Measurements from ENCODE around the gene WDTC1. TPM values are rescaled to one million over a fixed set of nuclear protein-coding genes. Genes with fewer than 3 reads are reported as not detected.
"Not testable (repeated sequence)": the region's sequence is repeated elsewhere in the genome, so short reads cannot be mapped to it uniquely, and the experiment has no call there.

WDTC1 gene
- total RNA-seq, 1 experiment from 2014 or later: 9.0 TPM

DNA sequence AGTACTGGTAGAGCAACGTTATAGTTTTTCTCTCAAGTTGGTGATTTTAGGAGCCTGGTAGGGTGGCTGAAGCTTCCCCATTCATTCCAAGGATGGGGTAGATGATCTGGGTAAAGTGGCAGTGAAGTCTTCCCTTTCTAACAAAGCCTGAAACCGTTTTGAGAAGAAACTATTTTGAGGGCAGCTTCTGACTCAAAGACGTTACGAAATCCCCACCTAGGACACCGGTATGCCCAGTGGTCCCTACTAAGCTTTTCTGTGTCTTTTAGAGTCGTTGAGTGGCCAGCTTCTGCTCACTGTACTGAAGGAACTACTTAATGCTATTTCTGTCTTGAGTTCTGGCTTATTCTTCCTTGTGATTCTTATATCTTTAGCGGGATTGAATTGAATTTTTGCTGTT is 1.4 kb downstream of the WDTC1 start:
- DNase-seq (ENCODE audit: low read depth, low spot score): no peak
- in situ Hi-C loops (cut with HindIII; ENCODE audit: low pct_unique_long_range_greater_than_20kb, low sequenced_read_pairs): no loop called here

DNA sequence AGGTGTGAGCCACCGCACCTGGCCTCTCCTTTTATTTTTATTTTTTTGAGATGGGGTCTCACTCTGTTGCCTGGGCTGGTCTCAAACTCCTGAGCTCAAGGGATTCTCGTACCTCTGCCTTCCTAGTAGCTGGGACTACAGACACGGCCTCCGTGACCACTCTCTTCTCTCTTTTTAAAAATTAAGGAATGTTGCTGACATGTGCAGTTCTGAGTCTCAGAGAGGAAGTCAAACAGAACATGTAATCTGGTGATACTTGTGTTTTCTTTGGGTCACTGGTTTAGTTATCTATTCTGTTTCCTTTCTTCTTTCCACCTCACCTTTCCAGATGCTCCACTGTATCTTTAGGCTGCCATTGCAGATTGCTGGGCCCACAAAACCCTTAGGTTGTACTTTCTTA is 2.7 kb downstream of the WDTC1 start:
- no peak for DNase-seq (ENCODE audit: low read depth, low spot score)
- in situ Hi-C loops (cut with HindIII; ENCODE audit: low pct_unique_long_range_greater_than_20kb, low sequenced_read_pairs): no loop called here

DNA sequence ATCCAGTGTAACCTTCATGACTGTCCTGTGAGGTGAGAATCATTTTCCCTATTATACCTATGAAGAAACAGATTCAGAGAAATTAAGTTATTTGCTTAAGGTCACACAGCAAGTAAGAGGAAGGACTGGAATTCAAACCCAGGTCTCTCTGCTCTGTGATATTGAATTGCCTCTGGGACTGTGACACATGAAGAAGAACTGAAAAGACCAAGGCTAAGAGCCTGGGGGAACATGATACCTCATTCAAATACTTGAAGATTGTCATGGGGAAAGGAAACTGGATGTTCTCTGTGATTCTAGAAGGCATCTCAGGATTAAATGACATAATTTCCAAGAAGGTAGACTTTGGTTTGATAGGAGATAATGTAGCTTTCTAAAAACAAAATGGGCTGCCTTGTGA is 3.6 kb downstream of the WDTC1 start:
- in situ Hi-C loops (cut with HindIII; ENCODE audit: low pct_unique_long_range_greater_than_20kb, low sequenced_read_pairs): no loop called here
- DNase-seq (ENCODE audit: low read depth, low spot score): no peak

DNA sequence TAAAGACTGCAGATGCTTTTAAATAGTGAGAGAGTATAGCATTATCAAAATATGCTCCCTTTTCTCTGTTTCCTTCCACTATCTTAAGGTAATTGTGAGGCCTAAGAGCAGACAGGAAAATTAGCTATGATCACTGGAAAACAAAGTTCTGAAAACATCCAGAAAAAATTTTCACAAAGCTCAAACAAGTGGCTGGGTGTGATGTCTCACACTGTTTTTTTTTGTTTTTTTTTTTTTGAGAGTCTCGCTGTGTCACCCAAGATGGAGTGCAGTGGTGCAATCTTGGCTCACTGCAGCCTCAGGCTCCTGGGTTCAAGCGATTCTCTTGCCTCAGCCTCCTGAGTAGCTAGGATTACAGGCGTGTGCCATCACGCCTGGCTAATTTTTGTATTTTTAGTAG is 7.2 kb downstream of the WDTC1 start:
- in situ Hi-C loops (cut with HindIII; ENCODE audit: low pct_unique_long_range_greater_than_20kb, low sequenced_read_pairs): no loop called here
- DNase-seq (ENCODE audit: low read depth, low spot score): no peak

DNA sequence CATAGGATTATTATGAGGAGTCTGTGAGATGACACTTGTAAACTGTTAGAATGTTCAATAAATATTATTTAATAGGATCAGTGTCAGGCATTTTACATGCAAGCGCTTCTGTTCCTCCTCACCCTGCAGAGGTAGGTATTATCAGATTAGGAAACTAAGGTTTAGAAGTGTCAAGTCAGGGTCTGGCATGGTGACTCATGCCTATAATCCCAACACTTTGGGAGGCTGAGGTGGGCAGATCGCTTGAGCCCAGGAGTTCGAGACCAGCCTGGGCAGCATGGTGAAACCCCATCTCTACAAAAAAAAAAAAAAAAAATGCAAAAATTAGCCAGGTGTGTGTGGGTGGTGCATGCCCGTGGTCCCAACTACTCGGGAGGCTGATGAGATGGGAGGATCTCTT is 9.2 kb downstream of the WDTC1 start:
- in situ Hi-C loops (cut with HindIII; ENCODE audit: low pct_unique_long_range_greater_than_20kb, low sequenced_read_pairs); DNase-seq (ENCODE audit: low read depth, low spot score): not testable (repeated sequence)

GRCh38 chr1:27246194-27246593 is 11.8 kb downstream of the WDTC1 start:
- in situ Hi-C loops (cut with HindIII; ENCODE audit: low pct_unique_long_range_greater_than_20kb, low sequenced_read_pairs): no loop called here

GRCh38 chr1:27253596-27253995 is 19.2 kb downstream of the WDTC1 start:
- no peak for DNase-seq (ENCODE audit: low read depth, low spot score)

More at GRCh38 chr1:27246194-27246593, 11.8 kb downstream of the WDTC1 start:
- no peak for DNase-seq (ENCODE audit: low read depth, low spot score)

GRCh38 chr1:27255136-27255535 is 20.7 kb downstream of the WDTC1 start:
- in situ Hi-C loops (cut with HindIII; ENCODE audit: low pct_unique_long_range_greater_than_20kb, low sequenced_read_pairs): no loop called here
- DNase-seq (ENCODE audit: low read depth, low spot score): no peak

More at GRCh38 chr1:27253596-27253995, 19.2 kb downstream of the WDTC1 start:
- in situ Hi-C loops (cut with HindIII; ENCODE audit: low pct_unique_long_range_greater_than_20kb, low sequenced_read_pairs): no loop called here

GRCh38 chr1:27257155-27257554 is 22.7 kb downstream of the WDTC1 start:
- no peak for DNase-seq (ENCODE audit: low read depth, low spot score)
- in situ Hi-C loops (cut with HindIII; ENCODE audit: low pct_unique_long_range_greater_than_20kb, low sequenced_read_pairs): no loop called here

GRCh38 chr1:27258598-27258997 is 24.2 kb downstream of the WDTC1 start:
- no peak for DNase-seq (ENCODE audit: low read depth, low spot score)
- in situ Hi-C loops (cut with HindIII; ENCODE audit: low pct_unique_long_range_greater_than_20kb, low sequenced_read_pairs): no loop called here

DNA sequence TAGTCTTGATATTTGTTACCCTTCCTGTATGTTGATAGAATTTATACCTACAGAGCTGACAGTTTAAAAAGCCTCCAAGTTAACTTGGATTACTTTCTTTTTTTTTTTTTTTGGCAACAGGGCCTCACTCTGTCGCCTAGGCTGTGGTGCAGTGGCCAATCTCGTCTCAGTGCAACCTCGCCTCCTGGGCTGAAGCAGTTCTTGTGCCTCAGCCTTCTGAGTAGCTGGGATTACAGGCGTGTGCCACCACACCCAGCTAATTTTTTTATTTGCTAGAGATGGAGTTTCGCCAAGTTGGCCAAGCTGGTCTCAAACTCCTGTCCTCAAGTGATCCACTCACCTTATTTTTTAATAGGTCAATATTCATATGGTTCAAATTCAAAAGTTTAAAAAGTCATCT is 32.7 kb downstream of the WDTC1 start:
- in situ Hi-C loops (cut with HindIII; ENCODE audit: low pct_unique_long_range_greater_than_20kb, low sequenced_read_pairs): no loop called here
- no peak for DNase-seq (ENCODE audit: low read depth, low spot score)

DNA sequence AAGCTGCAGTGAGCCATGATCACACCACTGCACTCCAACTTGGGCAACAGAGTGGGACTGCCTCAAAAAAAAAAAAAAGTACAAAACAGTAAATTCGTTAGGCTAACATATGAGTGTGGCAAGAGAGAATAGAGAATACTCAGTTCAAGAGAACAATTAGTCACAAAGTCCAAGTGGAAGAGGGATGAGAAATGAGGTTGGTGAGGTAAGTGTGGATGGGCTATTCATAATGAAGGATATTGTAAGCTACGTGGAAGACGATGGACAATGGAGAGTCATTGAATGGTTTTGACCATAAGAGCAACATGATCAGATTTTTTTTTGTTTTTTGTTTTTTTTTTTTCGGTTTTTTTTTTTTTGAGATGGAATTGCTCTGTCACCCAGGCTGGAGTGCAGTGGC is 34.8 kb downstream of the WDTC1 start:
- no peak for DNase-seq (ENCODE audit: low read depth, low spot score)
- in situ Hi-C loops (cut with HindIII; ENCODE audit: low pct_unique_long_range_greater_than_20kb, low sequenced_read_pairs): no loop called here

GRCh38 chr1:27274204-27274603 is 39.8 kb downstream of the WDTC1 start:
- no peak for DNase-seq (ENCODE audit: low read depth, low spot score)
- in situ Hi-C loops (cut with HindIII; ENCODE audit: low pct_unique_long_range_greater_than_20kb, low sequenced_read_pairs): no loop called here

- in situ Hi-C loops (cut with HindIII; ENCODE audit: low pct_unique_long_range_greater_than_20kb, low sequenced_read_pairs): no loop called here
- no peak for DNase-seq (ENCODE audit: low read depth, low spot score)
Observed at GRCh38 chr1:27275696-27276095, 41.3 kb downstream of the WDTC1 start.

DNA sequence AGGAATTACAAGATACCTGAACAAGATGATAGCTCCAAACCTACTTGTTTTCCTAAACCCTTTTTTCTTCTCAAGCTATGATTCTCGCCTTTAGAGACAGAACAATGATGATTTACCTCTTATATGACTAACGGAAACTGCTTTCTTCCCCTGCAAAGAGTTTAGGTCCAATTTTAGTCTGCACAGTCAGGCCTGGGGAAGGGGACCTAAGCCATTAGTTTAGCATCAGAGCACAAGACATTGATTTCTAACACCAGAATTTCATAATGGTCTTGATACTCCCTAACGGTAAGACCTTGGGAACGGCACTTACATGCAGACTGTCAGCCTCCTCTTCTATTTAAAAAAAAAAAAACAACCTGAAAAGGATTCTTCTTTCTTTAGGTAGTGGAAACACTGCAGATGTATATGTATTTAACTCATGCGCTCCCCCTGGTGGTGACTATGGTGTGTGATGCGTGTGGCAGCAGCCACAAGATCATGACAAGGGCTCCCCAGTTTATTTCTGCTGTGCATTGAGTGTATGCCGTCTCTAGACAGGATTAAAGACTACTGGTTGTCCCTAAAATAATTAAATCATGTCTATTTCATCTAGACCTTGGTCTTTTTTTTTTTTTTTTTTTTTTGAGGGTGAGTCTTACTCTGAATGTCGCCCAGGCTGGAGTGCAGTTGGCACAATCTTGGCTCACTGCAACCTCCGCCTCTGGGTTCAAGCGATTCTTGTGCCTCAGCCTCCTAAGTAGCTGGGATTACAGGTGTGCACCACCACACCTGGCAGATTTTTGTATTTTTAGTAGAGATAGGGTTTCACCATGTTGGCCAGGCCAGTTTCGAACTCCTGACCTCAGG is 50.2 kb downstream of the WDTC1 start:
- in situ Hi-C loops (cut with HindIII; ENCODE audit: low pct_unique_long_range_greater_than_20kb, low sequenced_read_pairs): no loop called here
- DNase-seq (ENCODE audit: low read depth, low spot score): peak; percentile 81

- DNase-seq (ENCODE audit: low read depth, low spot score): no peak
- in situ Hi-C loops (cut with HindIII; ENCODE audit: low pct_unique_long_range_greater_than_20kb, low sequenced_read_pairs): no loop called here
Observed at GRCh38 chr1:27285274-27285660, 50.8 kb downstream of the WDTC1 start.

DNA sequence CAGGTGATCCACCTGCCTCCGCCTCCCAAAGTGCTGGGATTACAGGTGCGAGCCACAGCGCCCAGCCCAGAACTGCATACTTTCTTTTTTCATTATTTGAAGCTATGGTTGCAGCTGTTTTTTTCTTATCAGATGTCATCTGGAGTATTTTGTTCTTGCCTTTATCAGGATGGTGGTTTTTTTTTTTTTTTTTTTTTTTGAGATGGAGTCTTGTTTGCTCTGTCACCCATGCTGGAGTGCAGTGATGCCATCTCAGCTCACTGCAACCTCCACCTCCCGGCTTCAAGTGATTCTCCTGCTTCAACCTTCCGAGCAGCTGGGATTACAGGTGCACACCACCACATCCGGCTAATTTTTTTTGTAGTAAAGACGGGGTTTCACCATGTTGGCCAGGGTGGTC is 51.4 kb downstream of the WDTC1 start:
- DNase-seq (ENCODE audit: low read depth, low spot score); in situ Hi-C loops (cut with HindIII; ENCODE audit: low pct_unique_long_range_greater_than_20kb, low sequenced_read_pairs): not testable (repeated sequence)

GRCh38 chr1:27289125-27289524 is 54.7 kb downstream of the WDTC1 start:
- DNase-seq (ENCODE audit: low read depth, low spot score); in situ Hi-C loops (cut with HindIII; ENCODE audit: low pct_unique_long_range_greater_than_20kb, low sequenced_read_pairs): not testable (repeated sequence)

DNA sequence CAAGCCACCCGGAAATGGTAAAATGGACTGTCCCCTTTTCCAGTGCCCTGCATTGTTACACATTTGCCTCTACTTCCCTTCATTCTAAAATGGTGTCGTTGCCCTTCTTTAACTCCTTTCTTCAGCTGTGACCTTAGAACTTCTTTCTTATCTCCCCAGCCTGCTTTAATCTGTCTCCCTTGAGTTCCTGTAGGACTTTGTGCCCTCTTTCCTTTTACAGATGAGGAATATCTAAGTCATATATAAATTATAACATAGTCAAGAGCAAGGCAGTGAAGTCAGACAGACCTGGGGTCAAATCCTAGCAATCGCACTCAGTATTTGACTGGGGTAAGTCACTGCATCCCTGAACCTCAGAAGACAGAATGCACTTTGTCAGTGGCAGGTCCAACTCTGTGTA is 56.1 kb downstream of the WDTC1 start:
- in situ Hi-C loops (cut with HindIII; ENCODE audit: low pct_unique_long_range_greater_than_20kb, low sequenced_read_pairs): no loop called here
- DNase-seq (ENCODE audit: low read depth, low spot score): no peak
